RPMI7951 (cell line): Measurements from ENCODE around the gene CBFB. TPM values are rescaled to one million over a fixed set of nuclear protein-coding genes. Genes with fewer than 3 reads are reported as not detected.
A peak's percentile ranks its signal among the peaks of the same experiment; 100 is the strongest.

Experiments
- DNase-seq: peaks from one replicate; pipeline ENCODE4 v3.0.0-alpha.2; 2012; ENCODE audit warnings: low read depth
- total RNA-seq: library from RNA; depleted of rRNA; stranded (reverse); fragments of >200 nt; shearing (Covaris generic); gene quantifications from 2 replicates; pipeline ENCODE4 v1.2.3, GENCODE V29; 2014

Gene CBFB
- total RNA-seq, 1 experiment from 2014 or later = 98.3 TPM

GRCh38 chr16:67016681-67017420, 12.1 kb upstream of the CBFB start:
- no peak for DNase-seq

- DNase-seq = no peak
Measured at GRCh38 chr16:67017421-67017750, 11.6 kb upstream of the CBFB start.

DNA sequence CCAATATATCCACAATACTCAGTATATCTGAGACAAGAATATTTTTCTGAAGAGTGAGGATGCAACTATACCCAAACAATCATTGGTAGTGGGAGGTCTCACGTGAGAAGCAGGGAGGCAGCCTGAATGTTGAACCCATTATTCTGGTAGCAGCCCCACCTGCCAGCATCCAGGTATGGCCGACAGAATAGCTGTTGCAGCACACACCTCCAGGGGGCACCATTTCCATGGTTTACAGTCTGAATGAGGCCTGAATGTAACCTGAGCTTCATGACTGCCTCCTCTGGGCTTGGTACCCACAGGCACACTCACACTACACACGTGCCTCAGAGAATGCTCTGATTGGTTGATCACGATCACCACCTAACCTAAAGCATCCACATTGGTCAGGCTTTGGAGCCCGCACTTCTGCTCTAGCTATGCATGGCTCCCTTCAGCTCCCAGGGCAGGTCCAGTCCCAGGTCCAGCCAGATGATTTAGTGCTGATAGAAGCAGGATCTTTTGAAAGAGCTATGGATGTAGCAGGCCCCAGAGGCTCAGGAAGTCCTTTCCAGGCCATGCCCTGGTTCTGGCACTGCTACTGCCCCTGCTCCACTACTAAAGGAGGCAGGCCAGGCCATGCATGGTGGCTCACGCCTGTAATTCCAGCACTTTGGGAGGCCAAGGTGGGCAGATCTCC, 11.0 kb upstream of the CBFB start:
- peak; percentile 93 for DNase-seq

- DNase-seq = no peak
Measured at GRCh38 chr16:67019171-67019570, 9.8 kb upstream of the CBFB start.

- no peak for DNase-seq
Measured at GRCh38 chr16:67021321-67021720, 7.6 kb upstream of the CBFB start.

- no peak for DNase-seq
Measured at GRCh38 chr16:67022531-67023214, 6.3 kb upstream of the CBFB start.

- no peak for DNase-seq
Measured at GRCh38 chr16:67023689-67024088, 5.3 kb upstream of the CBFB start.

DNA sequence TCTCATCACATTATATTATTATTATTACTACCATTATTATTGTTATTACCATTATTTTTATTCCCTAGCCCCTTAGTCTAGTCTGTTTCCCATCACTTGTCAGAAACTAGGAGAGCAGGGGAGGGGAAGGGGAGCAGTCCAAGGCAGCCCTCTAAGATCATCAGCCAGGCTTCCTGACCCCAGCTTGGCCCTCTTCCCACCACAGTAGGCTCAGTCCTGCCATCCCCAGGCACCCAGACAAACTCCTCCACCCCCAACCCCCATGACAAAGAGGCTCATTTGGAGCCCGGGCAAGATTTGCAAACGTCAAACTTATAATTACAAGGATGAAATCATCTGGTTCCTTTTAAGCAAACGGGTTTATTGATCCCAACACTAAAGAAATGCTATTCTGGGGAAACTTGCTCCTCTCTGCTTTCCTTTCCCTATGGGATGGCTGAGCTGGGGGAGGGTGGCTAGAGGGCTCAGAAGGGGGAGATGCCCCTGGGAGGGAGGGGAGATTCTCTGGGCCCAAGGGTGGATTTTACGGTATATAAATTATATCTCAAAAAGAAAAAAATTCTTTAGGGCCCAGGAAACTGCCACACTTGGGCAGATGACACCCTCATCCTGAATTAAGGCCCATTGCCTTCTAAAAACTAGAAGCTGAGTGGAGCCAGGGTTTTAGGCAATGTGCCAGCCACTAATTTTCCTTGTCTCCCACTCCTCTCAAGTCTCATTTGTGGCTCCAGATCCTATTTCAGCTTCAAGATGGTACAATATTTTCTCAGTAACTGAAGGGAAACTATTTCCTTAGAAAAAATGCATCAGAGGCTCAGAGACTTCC, 4.4 kb upstream of the CBFB start:
- no peak for DNase-seq

GRCh38 chr16:67025210-67025550, 3.8 kb upstream of the CBFB start:
- DNase-seq = no peak

DNA sequence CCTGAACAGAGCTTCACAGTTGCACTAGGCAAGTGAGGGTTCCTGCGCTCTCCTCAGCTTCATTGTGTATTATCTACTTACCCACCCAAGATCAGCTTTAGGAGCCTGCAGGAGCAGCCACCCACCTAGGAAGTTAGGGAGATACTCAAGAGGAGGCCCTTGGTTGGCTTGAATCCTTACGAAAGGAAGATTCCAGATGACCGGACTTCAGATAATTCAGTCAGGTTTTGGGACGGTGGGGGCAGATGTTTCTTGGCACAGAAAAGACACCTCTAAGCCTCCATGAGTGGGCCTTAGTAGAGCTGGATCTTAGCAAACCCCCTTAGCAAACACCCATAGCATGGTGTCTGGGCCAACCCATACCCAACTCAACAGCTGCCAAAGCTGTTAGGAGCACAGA, 2.4 kb upstream of the CBFB start:
- DNase-seq = no peak

DNA sequence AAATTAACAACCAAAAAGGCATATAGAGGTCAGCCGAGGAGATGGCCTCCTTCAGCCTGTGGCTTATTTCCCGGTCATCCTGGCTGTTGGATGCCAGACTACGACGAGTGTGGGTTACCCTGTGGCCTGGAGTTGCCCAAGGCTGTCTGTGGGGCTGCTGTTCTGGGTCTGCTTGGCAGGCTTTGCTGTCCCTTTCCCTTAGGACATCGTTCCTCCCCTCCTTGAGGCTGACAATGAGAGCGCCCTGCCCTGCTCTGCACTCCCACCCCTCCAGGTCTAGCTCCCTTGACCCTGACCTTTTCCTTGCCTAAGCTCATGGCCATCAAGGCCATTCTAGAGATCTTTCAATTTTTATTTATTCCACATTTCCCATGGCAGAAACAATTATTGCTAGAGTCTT, 1.9 kb upstream of the CBFB start:
- peak; percentile 18 for DNase-seq

GRCh38 chr16:67028167-67028695, 718 bp upstream of the CBFB start:
- no peak for DNase-seq

DNA sequence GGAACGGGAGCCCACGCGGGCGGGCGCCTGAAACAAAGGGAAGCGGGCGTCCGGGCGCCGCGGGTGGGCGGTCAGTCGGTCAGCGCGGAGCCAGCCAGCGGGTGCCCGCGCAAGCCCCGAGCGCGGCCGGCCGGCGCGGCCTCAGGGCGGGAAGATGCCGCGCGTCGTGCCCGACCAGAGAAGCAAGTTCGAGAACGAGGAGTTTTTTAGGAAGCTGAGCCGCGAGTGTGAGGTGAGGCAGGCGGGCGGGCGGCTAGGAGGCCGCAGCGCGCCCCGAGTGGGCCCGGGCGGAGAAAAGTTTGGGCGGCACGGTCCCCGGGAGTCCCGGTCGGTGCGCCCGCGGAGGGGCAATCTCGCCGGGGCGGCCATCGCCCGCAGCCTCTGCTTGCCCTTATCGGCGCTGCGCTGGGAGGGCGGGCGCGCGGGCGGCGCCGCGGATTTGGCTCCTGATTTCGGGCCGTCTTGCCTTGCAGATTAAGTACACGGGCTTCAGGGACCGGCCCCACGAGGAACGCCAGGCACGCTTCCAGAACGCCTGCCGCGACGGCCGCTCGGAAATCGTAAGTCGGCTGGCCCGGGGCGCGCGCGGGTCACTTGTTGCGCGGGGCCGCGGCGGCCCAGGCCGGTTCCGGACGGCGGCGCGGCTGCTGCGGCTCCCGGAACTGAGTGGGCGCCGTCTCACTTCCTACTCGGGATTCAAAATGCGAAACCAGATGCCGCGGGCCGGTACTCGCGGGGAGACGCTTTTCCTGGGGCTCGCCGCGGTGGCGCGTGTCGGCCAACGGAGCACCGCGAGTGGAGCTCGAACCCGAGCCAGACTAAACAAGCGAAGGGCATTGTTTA, 526 bp downstream of the CBFB start:
- DNase-seq = peak; percentile 55

DNA sequence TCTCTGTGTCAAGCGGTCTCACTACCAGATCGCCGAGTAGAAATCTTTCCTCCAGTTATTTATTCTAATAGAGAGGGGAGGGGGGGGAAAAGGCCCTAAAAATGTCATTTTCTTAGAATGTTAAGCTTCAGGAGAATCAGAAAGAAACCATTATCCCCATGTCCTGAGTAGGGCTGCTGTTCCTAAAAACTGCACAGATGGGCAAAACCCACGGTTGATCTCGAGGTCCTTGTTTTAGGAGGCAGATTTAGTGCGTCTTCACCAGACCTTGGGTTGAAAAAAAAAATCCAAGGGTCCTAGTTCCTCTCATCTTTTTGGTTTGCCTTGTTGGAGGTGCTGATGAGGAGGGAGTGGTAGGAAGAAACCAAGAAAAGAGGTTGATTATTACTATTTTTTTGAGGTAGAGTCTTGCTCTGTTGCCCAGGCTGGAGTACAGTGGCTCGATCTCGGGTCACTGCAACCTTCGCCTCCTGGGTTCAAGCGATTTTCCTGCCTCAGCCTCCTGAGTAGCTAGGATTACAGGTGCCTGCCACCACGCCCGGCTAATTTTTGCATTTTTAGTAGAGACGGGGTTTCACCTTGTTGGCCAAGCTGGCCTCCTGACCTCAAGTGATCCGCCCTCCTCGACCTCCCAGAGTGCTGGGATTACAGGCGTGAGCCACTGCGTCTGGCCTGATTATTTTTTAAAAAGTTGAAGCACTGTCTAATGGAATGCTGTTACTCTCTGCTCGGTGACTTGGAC, 1.4 kb downstream of the CBFB start:
- DNase-seq = no peak

DNA sequence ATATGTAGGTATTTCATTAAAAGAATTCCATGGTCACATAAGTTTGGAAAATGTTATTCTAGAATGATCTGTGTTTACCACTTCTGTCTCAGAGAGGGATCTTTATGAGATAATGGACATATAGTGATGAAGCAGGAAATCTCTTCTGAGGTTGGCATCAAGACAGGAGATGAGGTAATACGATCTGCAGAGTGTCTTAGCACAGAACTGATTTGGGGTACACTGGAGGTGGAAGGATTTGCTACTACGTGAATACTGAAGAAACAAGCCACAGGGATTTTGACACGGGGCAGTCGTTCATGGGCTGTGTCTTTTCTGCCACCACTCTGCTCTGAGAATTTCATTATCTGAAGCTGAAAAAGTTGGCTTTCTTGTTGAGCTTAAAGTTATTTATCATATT, 5.5 kb downstream of the CBFB start:
- no peak for DNase-seq

DNA sequence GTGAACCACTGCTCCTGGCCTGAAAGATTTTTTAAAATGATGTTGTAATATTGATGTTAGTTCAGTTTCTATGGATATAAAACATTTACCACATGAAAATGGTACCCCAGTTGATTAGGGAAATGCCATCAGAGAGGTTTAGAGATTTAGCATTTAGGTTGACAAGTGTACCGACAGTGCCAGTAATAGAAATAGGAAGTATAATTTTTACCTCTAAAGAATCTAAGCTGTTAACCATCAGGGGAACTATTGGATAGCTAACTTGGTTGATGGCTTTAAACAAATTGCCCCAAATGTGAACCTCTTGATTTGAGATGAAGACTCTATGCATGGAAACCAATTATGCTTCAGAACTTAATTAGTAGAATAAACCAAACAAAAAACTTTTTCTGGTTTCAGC, 6.4 kb downstream of the CBFB start:
- DNase-seq = no peak

DNA sequence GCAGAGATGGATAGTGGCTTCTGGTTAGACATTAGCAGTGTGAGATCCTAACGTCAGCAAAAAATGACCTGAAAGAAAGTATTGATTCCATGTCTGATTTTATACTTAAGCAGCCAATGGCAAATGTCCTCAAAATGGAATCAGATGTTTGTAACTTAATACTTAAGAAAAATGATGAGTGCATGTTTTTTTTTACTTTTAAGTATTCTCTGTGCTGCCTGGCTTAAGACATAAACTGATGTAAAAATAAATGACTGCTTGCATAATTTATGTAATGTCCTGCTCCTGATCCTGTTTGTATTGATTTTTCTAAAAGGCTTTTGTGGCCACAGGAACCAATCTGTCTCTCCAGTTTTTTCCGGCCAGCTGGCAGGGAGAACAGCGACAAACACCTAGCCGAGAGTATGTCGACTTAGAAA, 7.4 kb downstream of the CBFB start:
- DNase-seq = no peak

DNA sequence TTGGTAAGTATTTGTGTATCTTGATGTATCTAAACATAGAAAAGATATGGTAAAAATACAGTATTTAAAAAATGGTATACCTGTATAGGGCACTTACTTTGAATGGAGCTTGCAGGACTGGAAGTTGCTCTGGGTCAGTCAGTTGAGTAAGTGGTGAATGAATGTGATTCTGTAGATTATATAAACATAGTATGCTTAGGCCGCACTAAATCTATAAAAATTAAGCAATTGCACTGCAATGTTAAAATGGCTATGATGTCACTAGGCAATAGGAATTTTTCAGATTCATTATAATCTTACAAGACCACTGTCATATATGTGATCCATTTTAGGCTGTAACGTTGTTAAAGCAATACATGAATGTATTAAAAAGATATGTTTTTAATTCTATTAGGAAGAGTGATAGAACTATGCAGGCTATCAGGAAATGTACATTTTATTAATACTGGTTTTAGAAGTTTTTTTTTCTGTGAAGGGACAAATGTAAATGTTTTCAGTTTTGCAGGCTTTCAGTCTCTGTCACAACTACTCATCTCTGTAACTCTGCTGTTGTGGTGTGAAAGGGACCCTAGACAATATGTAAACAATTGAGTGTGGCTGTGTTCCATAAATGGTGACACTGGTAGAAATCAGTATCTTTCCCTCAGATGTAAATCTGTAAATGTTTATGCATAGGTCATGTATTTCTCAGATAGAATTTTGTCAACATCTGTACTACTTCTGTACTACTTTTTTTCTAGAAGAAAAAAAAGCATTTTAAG, 10.5 kb downstream of the CBFB start:
- DNase-seq = no peak

- no peak for DNase-seq
Measured at GRCh38 chr16:67040166-67040565, 11.2 kb downstream of the CBFB start.

DNA sequence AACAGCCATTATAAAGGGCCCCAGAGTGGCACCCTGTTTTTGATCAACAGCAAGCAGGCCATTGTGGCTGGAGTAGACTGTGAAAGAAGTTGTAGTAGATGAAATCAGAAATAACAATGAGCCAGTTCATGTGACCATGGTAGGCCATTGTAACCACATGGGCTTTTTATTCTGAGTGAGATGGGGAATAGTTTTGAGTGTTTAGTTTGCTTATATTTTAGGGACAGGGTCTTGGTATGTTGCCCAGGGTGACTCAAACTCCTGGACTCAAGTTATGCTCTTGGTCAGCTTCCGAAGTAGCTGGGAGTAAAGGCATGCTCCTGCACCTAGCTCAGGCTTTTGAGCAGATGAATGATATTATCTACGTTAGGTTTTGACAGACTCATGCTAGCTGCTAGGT, 12.0 kb downstream of the CBFB start:
- no peak for DNase-seq
